Left hindlimb (tissue), 1 donor: ENCODE data around the gene SHC1.

Experiments used
- DNase-seq: peaks from one replicate; pipeline ENCODE4 v3.0.0-alpha.2; 2018

Gene SHC1

DNA sequence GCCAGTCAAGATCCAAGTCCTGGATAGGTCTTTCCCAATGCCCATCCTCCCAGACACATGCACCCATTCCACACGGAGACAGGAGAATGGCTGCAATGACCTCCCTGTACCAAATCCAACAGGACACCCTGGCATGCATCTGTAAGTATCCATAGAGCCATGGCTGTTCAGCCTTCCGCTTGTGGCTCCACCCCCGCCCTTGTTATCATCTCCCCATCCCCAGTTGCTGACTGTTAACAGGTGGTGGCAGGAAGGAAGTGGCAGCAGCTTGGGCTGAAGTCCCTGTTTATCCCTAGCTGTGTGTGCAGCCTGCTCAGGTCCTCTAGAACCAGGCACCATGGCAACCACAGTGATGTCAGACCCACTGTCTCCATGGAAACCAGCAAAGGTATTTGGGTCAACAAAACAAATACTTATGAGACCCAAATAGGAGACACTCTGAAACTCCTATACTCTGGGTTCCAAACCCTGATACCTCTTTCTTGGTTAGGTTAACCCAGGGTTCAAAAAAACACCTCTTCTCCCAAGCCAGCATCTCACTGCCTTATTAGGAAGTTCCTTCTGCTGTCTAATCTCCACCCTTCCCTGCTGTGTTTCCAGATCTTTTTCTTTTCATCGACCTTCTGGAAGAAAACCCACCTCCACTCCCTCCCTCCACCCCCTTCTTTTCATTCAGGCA, 15.4 kb downstream of the SHC1 start:
- DNase-seq: peak; percentile 64

DNA sequence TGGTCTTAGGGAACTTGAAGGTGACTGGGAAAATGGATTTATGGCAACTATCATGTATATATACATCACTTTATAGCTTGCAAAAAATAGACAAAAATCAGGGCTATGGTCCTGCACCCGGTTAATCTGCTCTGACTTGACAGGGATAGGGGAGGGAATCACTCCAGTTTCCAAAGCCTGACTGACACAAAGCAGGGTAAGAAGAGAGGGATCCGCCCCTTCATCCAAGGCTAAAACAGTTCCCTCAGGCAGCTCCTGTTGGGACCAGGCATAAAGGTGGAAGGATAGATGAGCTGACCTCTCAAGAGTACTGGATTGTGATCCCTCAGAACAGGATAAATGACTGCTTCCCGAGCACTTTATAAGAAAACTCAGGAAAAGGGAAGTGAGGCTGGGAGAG, 16.0 kb downstream of the SHC1 start:
- DNase-seq: peak; percentile 11

DNA sequence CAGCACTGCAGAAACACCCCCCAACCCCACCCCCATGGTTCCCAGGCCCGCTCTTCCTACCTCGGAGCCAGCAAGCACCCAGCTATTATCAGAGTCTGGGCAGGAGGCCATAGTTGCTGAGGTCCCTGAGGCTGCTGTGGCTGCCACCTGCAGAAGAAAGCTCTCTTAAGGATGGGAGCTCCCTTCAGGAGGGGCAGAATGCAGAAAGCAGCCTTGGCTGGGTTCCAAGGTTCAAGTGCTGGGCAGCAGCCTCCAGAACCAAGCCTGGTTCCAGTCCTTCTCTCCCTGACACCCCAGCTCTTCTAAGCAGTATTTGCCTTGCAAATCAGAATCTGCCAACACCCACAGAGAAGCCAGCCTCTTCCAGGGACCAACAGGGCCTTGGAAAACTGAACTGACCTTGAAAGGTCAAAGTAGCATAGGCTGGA, 16.9 kb downstream of the SHC1 start:
- DNase-seq: no peak

DNA sequence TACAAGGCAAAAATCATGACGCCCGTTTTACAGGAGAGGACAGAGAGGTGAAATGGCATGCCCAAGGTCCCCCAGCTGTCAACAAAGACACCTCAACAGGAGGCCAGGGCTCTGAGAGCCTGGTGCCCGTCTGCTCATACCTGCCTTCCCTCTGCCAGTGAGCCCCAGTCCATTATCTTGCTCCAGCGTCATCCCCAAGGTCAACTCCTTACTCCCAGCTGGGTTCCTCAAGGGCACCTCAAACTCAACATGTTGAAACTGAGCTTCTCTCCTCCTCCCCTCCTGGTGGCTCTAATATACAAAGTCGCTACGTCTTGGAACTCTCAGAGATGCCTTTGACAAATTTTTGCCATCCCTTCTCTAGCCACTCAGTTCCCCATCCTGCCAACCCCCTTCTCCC, 17.9 kb downstream of the SHC1 start:
- DNase-seq: no peak

DNA sequence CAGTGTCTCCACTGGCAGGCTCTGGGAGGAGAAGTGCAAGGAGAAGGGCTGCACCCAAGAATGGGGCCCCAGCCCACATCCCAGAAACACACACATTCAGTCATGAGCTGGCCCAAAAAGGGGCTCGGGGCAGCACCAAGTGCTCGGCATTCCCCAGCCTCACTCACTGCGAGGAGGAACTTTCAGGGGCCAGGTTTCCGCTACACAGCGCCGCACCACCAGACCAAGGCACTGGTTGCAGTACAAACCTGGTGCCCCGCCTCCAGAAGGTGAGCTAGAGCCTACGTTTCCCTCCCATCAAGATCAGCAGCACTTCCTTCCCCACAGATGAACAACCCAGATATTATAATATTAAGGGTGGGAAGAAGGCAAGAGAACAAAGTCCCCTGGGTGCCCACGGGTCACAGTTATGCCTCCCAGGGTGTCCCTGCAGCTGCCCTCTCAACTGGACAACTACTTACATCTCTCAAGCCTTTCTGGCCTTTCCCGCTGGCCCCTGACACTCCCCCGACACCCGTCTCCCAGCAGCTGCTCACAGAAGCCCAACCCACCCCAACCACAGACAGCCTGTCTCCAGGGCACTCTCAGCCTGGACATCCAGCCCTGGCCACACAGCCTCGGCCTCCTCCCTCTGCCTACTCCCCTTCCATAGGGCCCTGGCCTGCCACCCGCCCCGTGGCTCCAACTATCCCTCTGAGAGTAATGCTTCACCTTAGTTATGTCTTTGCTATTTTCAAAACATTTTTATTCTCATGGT, 18.5 kb downstream of the SHC1 start:
- DNase-seq: no peak

DNA sequence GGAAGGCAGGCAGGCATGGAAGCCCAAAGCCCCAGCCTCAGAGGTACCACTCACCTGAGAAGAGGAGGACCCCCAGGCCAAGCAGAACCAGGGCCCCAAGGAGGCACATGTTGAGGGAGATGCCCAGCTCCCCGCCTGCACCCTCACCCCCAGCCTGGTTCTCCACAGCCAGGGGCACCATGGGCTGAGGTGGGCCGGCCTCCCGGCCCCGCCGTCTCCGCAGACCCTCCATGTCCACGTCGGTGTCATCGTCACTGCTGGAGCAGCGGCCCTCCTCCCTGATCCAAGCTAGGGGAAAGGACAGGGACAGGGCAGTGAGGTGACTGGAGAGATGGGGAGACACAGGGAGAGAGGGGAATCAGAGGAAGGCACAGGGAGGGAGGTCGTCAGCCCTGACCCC, 22.5 kb downstream of the SHC1 start:
- no peak for DNase-seq

DNA sequence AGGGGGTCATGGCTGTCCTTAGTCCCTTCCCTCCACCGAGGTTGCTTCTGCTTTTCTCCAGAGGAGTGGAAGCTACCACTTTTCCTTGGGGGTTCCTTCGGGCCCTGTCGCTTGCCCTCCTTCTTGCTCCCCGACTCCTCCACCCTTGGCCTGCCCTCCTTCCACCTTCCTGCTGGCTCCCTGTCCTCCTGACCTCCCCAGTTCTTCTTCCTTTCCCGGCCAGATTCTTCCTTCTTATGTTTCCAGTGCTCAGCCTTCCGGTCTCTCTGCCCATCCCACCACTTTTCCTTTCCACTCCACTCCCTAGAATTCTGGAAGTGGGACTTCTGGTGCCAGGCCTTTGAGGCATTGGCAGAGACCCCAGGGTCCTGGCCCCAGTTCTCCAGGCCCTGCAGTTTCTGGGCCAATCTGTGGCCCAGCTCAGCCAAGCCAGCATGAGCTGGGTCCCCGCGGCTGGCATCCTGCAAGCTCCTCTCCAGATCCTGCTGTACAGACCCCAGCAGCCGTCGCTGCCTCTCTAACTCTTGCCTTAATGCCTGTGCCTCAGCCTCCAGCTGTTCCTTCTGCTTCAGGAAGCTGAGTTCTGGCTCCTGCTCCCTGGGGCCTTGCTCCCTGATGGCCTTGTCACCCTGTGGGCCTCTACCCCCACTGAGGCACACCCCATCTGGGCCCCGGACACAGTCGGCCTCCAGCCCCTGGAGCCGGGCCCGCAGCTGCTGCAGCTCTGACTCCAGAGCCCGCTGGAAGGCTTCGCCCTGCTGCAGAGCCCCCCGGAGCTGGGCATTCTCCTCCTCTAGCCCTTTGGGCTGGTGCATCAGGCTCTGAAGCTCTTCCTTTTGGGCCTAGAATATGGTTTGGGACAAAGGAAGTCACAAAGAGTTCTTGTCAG, 24.3 kb downstream of the SHC1 start:
- no peak for DNase-seq

DNA sequence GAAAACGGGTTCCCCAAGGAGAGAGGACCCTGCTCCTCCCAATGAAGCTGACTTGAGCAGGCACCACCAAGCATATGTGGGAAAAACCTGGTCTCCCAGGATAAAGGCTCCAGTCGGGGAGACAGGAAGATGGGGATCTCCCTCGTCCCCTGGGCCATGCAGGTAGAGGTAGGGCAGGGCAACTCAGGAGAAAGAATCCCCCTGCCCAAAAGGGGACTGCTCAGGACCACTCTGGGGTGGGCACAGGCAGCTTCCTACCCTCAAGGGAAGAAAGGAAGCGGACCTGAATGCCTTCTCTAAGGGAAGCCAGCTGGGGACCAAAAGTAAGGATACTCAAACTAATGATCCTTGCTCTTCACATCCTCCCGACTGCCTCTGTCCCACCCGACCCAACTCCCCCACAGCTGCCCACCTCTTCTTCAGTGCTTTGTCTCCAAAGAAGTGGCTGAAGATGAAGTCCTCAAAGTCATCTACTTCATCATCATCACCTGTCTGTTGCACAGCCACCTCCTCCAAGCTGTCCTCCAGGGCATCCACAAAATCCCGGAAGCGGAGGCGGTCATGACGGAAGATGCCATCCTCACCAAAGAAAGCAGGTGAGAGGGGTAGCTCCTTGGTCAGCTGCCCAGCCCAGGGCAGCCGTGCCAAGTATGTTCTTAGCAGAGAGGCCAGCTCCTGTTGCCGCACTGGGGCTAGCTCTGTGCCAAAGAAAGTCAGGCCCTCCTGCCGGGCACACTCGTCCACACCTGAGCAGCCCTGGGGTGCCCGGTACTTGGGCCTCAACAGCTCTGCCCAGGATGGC, 25.2 kb downstream of the SHC1 start:
- DNase-seq: no peak

DNA sequence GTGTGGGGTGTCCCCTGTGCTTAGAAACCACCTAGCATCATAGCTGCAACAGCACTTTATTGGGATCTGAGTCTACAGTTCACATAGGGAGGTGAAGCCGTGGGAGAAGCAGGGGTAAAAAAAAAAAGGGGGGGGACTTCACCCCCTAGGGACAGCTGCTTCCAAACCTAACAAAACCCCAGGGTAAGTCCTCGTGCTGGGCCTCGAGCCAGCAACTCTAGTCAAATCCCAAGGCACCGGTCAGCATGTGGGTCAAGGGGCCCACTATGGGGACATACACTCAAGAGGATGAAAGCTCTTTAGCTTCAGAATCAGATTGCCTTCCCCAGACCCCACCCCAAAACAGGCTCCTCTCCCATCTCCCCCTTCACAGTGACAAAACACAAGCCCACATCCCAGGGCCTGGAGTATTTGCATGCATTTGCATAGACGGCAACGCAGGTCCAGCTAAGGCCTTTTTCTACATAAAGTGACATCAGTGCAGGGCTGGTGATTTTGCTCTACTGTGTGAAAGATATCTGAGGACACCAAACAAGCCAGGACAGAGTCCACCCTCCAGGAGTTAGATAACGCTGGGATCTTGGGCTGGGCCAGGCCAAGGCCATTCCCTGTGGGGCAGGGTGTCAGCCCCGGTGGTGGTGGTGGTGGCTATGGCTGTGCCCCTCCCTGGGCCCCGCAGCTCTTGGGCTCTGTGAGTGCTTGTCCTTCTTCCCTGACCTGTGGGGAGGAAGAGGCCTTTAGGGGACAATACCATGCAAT, 26.0 kb downstream of the SHC1 start:
- DNase-seq: no peak

DNA sequence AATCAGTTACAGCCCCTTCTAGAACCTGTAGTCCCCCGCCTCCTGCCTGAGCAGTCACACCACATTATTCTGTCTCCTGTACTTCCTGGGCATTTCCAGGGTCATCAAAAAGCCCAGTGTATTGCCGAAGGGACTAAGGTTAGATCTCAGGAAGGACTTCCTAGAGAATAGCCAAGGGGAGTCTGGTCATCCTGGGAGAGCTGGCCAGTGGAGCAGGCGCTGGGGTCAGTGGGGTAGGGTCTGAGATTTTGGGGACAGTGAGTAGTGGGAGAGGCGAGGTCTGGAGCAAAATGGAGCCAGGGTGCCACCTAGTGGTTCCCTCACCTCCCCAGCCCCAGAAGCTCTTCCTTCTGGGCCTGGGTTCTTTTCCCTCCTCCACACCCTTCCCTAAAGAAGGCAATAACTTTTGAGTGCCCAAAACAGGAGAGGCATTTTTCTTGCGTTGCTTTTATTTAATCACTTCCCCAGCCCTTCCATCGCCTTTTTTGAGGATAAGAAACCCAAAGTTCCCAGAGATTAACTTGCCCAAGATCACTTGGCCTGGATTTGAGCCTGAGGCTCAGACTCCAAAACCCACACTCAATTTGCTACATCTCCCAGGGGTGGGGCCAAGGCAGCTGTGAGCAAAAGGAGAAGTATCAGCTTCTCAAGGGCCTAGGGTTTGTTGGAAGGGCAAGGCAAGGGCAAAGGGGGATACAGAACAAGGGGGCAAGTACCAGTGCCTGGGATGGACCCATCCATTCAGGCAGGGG, 26.7 kb downstream of the SHC1 start:
- no peak for DNase-seq

DNA sequence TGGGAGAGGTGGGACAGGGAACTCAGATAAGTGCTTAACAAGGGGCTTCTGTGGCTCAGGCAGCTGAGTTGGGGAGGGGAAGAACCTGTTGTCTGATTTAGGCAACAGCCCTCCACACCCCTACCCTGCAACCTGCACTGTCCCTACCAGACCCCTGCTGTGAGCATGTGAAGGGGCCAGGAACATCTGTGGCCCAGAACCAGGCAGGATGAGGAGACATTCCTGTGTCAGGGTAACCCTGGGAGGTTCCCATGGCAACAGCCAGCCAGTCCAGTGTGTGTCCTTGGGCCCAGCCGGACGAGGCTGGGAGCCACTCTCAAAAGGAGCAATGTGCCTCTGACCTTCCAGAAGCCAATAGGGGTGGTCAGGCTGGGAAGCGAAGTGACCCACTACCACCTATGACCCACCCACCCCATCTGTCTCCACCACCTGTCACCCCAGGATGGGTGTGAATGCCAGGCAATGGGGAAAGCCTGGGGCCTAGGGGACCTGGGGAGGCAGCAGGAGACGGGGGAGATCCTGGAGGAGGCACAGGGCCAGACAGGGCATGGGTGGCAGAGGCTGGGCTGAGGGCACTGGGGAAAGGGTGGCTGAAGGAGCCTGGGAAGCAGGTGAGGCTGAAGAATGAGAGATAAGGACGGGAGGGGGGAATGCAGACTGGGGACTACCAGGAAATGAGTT, 29.1 kb downstream of the SHC1 start:
- DNase-seq: no peak

DNA sequence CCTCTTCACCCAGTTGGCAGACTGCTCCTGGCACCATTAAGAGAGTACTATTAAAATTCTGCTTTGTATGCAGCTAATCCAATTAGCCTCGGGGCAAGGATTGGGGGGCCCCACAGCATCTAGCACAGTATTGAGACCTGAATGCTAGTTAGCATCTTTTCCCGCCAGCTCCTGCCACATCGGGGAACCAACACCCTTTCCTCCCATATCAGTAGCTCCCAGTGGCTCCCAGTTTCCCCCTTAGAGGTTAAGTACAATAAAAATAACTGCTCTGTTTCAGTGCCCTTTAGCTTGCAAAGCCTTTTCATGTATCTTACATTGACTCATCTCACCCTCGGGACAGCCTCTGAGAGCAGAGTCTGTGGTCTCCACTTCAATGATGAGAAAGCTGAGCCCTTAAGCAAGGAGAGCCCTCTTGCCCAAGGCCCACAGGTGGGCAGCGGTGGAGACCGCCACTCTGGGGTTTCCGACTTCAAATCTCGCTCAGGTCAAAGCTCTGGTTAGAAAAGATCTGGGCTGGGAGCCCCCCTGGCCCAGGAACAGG, 29.8 kb downstream of the SHC1 start:
- no peak for DNase-seq

DNA sequence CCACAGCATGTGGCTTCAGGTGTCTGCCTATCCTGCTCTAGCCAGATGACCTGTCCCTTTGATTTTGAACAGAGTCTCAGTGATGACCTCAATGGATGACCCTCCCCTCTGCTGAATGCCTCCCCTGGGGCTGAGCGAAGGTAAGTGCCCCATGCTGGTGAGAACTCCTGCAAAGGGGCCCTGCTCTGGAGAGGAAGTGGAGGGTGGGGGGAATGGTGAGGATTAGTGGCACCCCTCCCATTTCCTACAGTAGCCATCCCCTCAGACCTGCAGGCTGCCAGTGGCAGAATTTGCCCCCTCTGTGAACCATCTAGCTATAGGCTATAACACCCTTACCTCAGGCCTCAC, 30.4 kb downstream of the SHC1 start:
- DNase-seq: no peak

DNA sequence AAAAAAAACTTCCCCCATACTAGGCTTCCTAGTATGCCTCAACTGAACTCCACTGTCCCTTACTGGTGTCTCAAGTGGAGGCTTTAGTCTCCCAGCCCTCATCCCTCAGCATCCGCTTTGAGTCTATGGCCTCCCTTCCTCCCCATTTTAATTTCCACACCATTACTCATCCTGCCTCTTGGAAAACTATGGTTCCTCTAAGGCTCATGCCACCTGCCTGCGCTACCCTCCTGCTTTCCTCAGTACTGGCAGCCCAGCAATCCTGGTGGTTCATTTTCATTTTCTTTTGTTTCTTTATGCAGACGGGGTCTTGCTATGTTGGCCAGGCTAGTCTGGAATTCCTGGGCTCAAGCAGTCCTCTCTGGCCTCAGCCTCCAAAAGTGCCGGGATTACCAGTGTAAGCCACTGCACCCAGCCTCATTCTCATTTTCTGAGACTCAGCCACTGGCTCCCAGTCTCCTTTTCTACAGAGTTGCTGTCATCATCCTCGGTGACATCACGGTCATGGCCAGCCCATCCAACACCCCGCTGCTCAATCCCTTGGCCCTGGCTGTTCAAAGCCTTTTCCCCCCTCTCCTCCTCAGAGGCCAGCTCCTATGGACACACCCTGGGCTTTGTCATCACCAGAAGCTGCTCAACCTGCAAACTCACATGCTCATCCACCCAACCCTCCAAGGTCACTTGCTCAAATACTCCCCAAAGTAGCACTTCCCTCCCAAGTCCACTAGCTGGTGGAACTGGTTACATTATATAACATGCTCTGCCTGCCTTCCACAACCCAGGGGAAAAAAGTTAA, 31.7 kb downstream of the SHC1 start:
- DNase-seq: no peak

DNA sequence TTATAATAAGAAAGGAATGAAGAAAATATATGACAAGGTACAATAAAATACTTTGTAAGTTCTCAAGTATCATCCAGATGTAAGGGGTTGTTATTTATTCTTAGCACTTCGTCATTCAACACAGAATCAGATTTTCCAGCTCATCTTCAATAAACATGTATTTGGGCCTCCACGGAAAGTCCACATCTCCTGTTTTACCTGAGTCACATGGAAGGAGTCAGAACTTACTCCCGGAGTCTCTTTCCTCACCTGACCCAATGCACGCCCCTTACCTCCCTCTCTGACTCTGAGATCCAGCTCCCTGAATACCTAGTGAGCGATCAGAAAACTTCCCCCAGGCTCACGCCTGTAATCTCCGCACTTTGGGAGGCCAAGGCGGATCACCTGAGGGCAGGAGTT, 32.6 kb downstream of the SHC1 start:
- DNase-seq: no peak

DNA sequence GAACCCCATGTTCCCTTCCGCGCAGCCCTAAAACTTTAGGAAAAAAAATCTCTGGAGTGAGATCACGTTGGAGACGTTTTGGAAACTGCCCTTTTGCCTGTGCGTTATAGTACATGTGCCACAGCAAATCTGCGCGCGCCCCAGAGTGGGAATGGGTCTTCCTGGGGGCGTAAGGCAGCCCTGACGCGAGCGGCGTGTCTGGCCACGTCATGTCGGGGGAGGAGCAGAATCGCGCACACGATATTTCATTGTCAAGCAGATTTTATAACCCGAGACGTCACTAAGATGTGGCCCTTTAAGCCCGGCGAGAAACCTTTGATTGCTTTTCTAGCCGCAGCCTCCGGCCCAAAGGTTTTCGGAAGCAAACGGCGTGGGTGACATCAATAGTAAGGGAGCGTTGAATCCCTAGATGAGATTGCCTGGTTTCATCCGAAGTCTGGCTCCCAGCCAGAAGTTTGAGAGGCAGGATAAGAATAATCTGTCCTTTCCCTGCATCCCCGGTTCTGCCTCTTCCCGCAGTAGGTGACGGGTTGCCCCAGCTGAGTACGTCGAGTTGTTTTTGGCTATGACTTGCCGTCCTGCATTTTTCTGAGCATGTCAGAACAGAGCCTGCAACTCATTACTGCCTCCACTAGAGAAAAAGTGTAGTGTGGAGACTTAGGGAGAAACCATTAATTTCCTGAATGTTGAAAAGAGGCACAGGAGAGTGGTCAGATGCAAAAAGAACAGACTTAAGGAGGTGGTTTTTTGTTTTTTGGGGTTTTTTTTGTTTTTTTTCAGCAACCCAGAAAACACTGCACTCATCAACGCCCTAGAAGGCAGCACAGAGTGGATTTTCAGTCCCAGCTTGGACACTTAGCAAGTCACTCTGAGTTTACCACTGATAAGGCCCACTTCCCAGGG, 33.2 kb downstream of the SHC1 start:
- DNase-seq: peak; percentile 94

DNA sequence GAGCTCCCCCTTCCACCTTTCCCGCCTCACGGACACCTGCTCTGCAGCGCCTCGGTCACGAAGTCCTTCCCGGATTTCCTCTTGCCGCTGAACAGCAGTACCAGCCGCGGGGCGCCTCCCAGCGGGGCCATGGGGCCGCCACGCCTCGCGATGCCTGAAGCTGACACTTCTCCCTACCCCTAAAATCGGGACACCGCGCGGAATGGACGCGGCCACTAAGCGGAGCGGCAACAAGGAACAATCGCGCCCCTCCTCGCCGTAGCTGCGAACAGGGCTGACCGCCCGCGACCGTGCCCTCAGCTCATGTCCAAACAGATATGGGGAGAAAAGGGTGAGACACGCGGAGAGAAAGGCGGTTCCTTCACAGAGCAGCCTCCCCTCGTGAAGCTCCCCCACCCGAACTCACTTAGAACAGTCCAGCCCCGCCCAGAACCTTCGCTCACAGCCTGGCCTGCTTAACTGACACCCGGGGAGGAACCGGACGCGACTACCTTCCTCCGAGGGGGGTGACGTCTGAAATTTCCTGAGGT, 33.9 kb downstream of the SHC1 start, which contains the start of gene PMVK:
PMVK (minus strand) TSS at position 165 of the 530 bp plus-strand sequence; CDS start at position 131, 34 bp downstream.
- peak; percentile 96 for DNase-seq
